Upper lobe of left lung (tissue), 4 donors: ENCODE results near the gene PRM3.

Experiments used
- CTCF ChIP-seq, 6 experiments: fragments of 450-650 bp in 4 of 6; fragments of 200-600 bp in 2 of 6; sonication (generic) in 2 of 6; IDR thresholded peaks; one replicate each; pipeline ENCODE4 v1.5.1; 2016 to 2019; ENCODE audit warnings: antibody characterized with exemption in 6 of 6
- POLR2A ChIP-seq, 4 donors: fragments of 450-650 bp; IDR thresholded peaks; one replicate each; pipeline ENCODE4 v1.5.1; 2016 to 2017; ENCODE audit warnings: antibody characterized with exemption in 4 of 4, mild to moderate bottlenecking in 2 of 4

GRCh38 chr16:11253009-11253994 lies 20.1 kb downstream of the PRM3 start:
- TF ChIP-seq CTCF (IDR thresholded peaks at IDR 0.05) = no peak
- TF ChIP-seq POLR2A (IDR thresholded peaks at IDR 0.05) = no peak
